ENCODE data around the gene APOH. TPM values are rescaled to one million over a fixed set of nuclear protein-coding genes. Genes with fewer than 3 reads are reported as not detected.

The APOH gene
- total and polyA plus RNA-seq, 9 of the 15 experiments (the other 6 are each of a cell fraction or from before 2014, with no cell fraction given), result 1.1 TPM; not detected in 8

- Histone ChIP-seq H3K4me3 (no peak overlapping the region), H2AFZ (ENCODE audit: low read depth, low read length) (peak overlapping the region; percentile 37), H3K79me2 (ENCODE audit: control insufficient read depth, insufficient read depth, low read length) (no peaks in the 10 kb centered on the region), H3K4me1 (replicated peaks in 1 of 2; ENCODE audit: control insufficient read depth in 2 of 2, insufficient read depth in 2 of 2, low read length in 2 of 2) (peaks cover 0 to 5% of the 10 kb centered on the region in 2 experiments; a peak in 1 of 5 replicates), H4K20me1 (replicated peaks; ENCODE audit: control insufficient read depth, insufficient read depth, low read length) (no peaks in the 10 kb centered on the region), H3K36me3 (ENCODE audit: control insufficient read depth, insufficient read depth, low read length) (no peaks in the 10 kb centered on the region), H3K9me3 (replicated peaks; ENCODE audit: control insufficient read depth, insufficient read depth, low read depth, low read length) (no peaks in the 10 kb centered on the region), H3K27me3 (ENCODE audit: control insufficient read depth in 2 of 2, insufficient read depth in 2 of 2, low read length in 2 of 2) (no peaks in the 10 kb centered on the region), H3K9me1 (ENCODE audit: control insufficient read depth, insufficient read depth, low read length) (no peaks in the 10 kb centered on the region), H3K27ac (ENCODE audit: extremely low read depth, low read depth, low read length) (no peak overlapping the region), H3K4me2 (ENCODE audit: insufficient read depth, low read length) (no peak overlapping the region), H3K9ac (ENCODE audit: insufficient read depth in 1 of 2, low read depth in 2 of 2, low read length in 2 of 2) (no peak overlapping the region)
- in situ Hi-C loops (cut with MboI) (loop anchor here (5.0 to 10.0 kb wide), 2 partner anchors 312 to 420 kb away; no protein-coding TSS in a partner anchor), intact Hi-C loops (cut with micrococcal nuclease) (loop anchor here (1.0 to 5.0 kb wide), 5 partner anchors 171 to 652 kb away; no protein-coding TSS in a partner anchor)
- peak; percentile 52 to 80 (median 56) for DNase-seq (ENCODE audit: extremely low read depth in 1 of 4, low spot score in 3 of 4)
- FAIRE-seq, result peak; percentile 98
- no TSS peak for BruUV-seq (replicated peaks)
- POLR2A ChIA-PET, result no interaction called here
- CTCF ChIA-PET (ENCODE audit: low intra/inter-chr PET ratio), result interaction anchor here (0.9 to 2.5 kb wide), 8 partner anchors 22 to 461 kb away, joined by 3 to 31 read pairs (median 5); no protein-coding TSS in a partner anchor
- ATAC-seq, result peak; percentile 94
- 24% methylated on average over 4 of the region's 4 CpGs for WGBS (ENCODE audit: insufficient coverage, low coverage, missing lambda C conversion rate)
- TF ChIP-seq BRCA1 (IDR thresholded peaks at IDR 0.05), result no peak
- no peak for TF ChIP-seq BRCA1 (CRISPR knock-in tag; IDR thresholded peaks at IDR 0.05)
- no peak for TF ChIP-seq HNRNPK (IDR thresholded peaks at IDR 0.05; ENCODE audit: low read depth, low read length, poor library complexity, severe bottlenecking)
- no peak for TF ChIP-seq PRPF4 (IDR thresholded peaks at IDR 0.05; ENCODE audit: insufficient read depth, low read depth, low read length, poor library complexity, severe bottlenecking)
- TF ChIP-seq ELF1 (tag; IDR thresholded peaks at IDR 0.05), result peak; percentile 85
- TF ChIP-seq HDAC1 (IDR thresholded peaks at IDR 0.05), result no peak
- no peak for TF ChIP-seq CEBPZ (IDR thresholded peaks at IDR 0.05; ENCODE audit: borderline replicate concordance, low read depth, low read length)
- no peak for TF ChIP-seq ARNT (IDR thresholded peaks at IDR 0.05)
- TF ChIP-seq TAF7 (tag; IDR thresholded peaks at IDR 0.05), result no peak
- no peak for TF ChIP-seq MCM5 (IDR thresholded peaks at IDR 0.05; ENCODE audit: low read depth)
- TF ChIP-seq SNRNP70 (optimal IDR thresholded peaks at IDR 0.05; ENCODE audit: low read depth, low read length), result no peak
- TF ChIP-seq SMAD3 (CRISPR knock-in tag; conservative IDR thresholded peaks at IDR 0.05), result 0 out of 2 replicates have a peak, but pooled peaks have one; percentile 20
- TF ChIP-seq ZNF75A (CRISPR knock-in tag; IDR thresholded peaks at IDR 0.05), result no peak
- no peak for TF ChIP-seq ZBED1 (IDR thresholded peaks at IDR 0.05)
- no peak for TF ChIP-seq ZNF146 (CRISPR knock-in tag; IDR thresholded peaks at IDR 0.05; ENCODE audit: unreplicated experiment)
- TF ChIP-seq FOSL1 (tag; conservative IDR thresholded peaks at IDR 0.05), result 0 out of 2 replicates have a peak, but pooled peaks have one; percentile 11
- no peak for TF ChIP-seq MXD1 (CRISPR knock-in tag; IDR thresholded peaks at IDR 0.05; ENCODE audit: borderline replicate concordance, poor library complexity, severe bottlenecking)
- TF ChIP-seq ETV1 (tag; conservative IDR thresholded peaks at IDR 0.05; ENCODE audit: low read depth), result peak; percentile 94
- TF ChIP-seq EP400 (IDR thresholded peaks at IDR 0.05), result peak; percentile 12; the same call in 1 of the 2 replicates
These were observed 25.9 kb upstream of the APOH start for GRCh38 chr17:66255112-66255511.

Data from K562 (cell line).